Ishikawa (cell line): ENCODE data around the gene EGLN3.

Experiments
- CEBPB ChIP-seq: IDR thresholded peaks from 2 replicates; pipeline ENCODE4 v1.6.1; 2012
- CREB1 ChIP-seq: IDR thresholded peaks from 2 replicates; pipeline ENCODE4 v1.6.1; 2012; ENCODE audit warnings: low read depth
- EGR1 ChIP-seq: IDR thresholded peaks from 2 replicates; pipeline ENCODE4 v1.6.1; 2012
- EP300 ChIP-seq: IDR thresholded peaks from 2 replicates; pipeline ENCODE4 v1.6.1; 2012; ENCODE audit warnings: borderline replicate concordance
- FOXM1 ChIP-seq: IDR thresholded peaks from 2 replicates; pipeline ENCODE4 v1.6.1; 2012; ENCODE audit warnings: low read depth, borderline replicate concordance
- MAX ChIP-seq: IDR thresholded peaks from 2 replicates; pipeline ENCODE4 v1.6.1; 2012
- NFIC ChIP-seq: IDR thresholded peaks from 2 replicates; pipeline ENCODE4 v1.6.1; 2012
- RAD21 ChIP-seq: IDR thresholded peaks from 2 replicates; pipeline ENCODE4 v1.6.1; 2012; ENCODE audit warnings: low read depth
- REST ChIP-seq: IDR thresholded peaks from 2 replicates; pipeline ENCODE4 v1.6.1; 2012; ENCODE audit warnings: low read depth, mild to moderate bottlenecking
- TAF1 ChIP-seq: IDR thresholded peaks from 2 replicates; pipeline ENCODE4 v1.6.1; 2012; ENCODE audit warnings: low read depth, mild to moderate bottlenecking
- TCF12 ChIP-seq: IDR thresholded peaks from 2 replicates; pipeline ENCODE4 v1.6.1; 2012; ENCODE audit warnings: low read depth
- TEAD4 ChIP-seq: IDR thresholded peaks from 2 replicates; pipeline ENCODE4 v1.6.1; 2012
- YY1 ChIP-seq: IDR thresholded peaks from 2 replicates; pipeline ENCODE4 v1.6.1; 2012; ENCODE audit warnings: low read depth
- ZBTB7A ChIP-seq: IDR thresholded peaks from 2 replicates; pipeline ENCODE4 v1.6.1; 2012; ENCODE audit warnings: low read depth
- TF ChIP-seq, protein P1 (sequence below): IDR thresholded peaks from 2 replicates; pipeline ENCODE4 v1.6.1; 2012

EGLN3 gene

DNA sequence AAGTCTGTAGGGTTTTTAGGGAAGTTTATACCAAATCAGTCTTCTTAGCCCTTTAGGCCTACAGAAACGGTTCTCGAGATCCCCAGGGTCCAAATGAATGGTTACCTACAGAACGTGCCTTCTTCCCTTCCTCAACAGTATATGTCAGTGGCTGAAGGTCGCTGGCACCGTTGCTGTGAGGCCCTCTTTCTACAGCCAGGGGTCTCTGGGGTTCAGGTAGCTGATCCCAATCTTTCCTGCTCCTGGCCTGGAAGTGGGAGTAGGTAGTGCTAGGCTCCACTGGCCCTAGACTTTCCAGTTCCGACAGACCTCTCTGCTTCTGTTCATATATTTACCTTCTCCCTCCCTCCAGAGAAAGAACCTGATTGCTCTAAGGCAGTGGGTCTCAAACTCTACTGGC lies 6.4 kb upstream of the EGLN3 start:
- TF ChIP-seq CEBPB (no peak), TEAD4 (no peak), YY1 (no peak), TAF1 (no peak), REST (no peak), ZBTB7A (no peak)
- TF ChIP-seq, protein P1, sequence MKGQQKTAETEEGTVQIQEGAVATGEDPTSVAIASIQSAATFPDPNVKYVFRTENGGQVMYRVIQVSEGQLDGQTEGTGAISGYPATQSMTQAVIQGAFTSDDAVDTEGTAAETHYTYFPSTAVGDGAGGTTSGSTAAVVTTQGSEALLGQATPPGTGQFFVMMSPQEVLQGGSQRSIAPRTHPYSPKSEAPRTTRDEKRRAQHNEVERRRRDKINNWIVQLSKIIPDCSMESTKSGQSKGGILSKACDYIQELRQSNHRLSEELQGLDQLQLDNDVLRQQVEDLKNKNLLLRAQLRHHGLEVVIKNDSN: no peak

GRCh38 chr14:33956640-33957039 lies 5.8 kb upstream of the EGLN3 start:
- TF ChIP-seq NFIC: no peak
- no peak for TF ChIP-seq ZBTB7A
- TF ChIP-seq REST: no peak
- no peak for TF ChIP-seq TAF1

DNA sequence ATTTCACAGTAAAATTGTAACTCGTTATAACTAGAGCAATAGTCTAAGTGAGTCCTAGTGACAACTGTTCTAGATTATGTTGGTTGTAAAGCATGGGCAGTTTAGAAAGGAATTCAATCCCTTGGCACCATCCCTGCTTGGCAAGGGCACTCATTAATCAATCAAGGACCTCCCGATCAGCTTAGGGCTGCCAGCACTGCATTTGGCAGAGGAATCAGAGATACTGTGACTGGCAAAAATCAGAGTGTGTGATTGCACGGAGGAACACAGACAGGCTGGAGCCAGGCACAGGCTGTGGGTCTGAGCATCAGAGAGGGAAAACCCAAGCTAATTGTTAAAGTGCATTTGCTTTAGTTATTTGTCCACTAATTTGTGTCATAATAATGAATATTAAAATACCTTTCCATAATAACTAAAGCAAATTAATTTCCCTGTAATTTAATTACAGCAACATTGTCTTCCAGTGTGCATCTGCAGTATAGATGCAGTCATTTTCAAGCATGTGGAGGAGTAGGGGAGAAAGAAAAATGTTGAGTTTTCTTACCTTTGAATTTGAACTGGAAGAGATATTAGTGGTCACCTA lies 3.2 kb upstream of the EGLN3 start:
- no peak for TF ChIP-seq TAF1
- no peak for TF ChIP-seq REST
- TF ChIP-seq EGR1: no peak
- no peak for TF ChIP-seq FOXM1
- no peak for TF ChIP-seq EP300
- TF ChIP-seq NFIC: no peak
- TF ChIP-seq, protein P1: no peak
- no peak for TF ChIP-seq TEAD4
- TF ChIP-seq TCF12: no peak

GRCh38 chr14:33952541-33952940 lies 1.7 kb upstream of the EGLN3 start:
- TF ChIP-seq TEAD4 (no peak), EGR1 (no peak), CREB1 (no peak)

- no peak for TF ChIP-seq RAD21
- TF ChIP-seq FOXM1: no peak
- TF ChIP-seq TCF12: no peak
- no peak for TF ChIP-seq REST
- 0 out of 2 replicates have a peak, but pooled peaks have one; percentile 1 for TF ChIP-seq NFIC
- no peak for TF ChIP-seq EGR1
- no peak for TF ChIP-seq TEAD4
- TF ChIP-seq, protein P1: no peak
- TF ChIP-seq ZBTB7A: 0 out of 2 replicates have a peak, but pooled peaks have one; percentile 28
- TF ChIP-seq EP300: no peak
- TF ChIP-seq MAX: no peak
- TF ChIP-seq CEBPB: no peak
These were observed 438 bp upstream of the EGLN3 start for GRCh38 chr14:33951183-33951840.
